ACHN (cell line): ENCODE data around the gene NOVA2.
A peak's percentile ranks its signal among the peaks of the same experiment; 100 is the strongest.

Source experiments
- DNase-seq: peaks from one replicate; pipeline ENCODE4 v3.0.0-alpha.2; 2015
- in situ Hi-C: cut with HindIII; loops from 2 replicates; pipeline ENCODE4 v1.10.0; 2017; ENCODE audit warnings: low sequenced_read_pairs, low pct_ligation_motif_present, low pct_unique_long_range_greater_than_20kb

Gene NOVA2

DNA sequence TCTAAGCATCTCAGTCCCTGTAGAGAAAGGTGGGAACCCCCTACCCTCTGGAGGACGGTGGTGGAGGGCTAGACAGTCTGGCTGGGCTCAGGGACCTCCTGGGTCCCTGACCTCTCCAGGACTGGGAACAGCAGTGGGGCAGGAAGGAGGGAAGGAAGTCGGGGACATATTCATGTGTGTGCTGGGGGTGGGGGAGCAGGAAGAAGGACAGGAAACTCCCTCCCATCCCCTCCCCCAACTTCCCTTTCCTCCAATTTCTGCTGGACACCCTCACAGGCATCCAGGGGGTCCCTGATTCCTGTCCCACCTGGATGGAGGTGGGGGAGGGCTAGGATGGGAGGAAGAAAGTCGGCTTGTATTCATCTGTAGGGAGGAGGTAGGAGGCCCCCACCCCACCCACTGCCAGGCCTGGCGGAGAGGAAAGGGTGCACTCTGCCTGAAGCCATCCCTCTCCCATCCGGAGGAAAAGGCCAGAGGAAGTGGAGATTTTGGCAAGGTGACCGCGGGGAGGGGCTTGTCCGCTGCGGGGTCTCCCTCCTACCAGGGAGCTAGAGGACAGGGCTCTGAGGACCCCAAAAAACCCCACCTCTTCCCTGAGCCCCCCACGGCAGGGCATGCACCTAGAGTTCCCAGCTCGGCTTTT lies 2.3 kb downstream of the NOVA2 start:
- in situ Hi-C loops: no loop called here
- no peak for DNase-seq

DNA sequence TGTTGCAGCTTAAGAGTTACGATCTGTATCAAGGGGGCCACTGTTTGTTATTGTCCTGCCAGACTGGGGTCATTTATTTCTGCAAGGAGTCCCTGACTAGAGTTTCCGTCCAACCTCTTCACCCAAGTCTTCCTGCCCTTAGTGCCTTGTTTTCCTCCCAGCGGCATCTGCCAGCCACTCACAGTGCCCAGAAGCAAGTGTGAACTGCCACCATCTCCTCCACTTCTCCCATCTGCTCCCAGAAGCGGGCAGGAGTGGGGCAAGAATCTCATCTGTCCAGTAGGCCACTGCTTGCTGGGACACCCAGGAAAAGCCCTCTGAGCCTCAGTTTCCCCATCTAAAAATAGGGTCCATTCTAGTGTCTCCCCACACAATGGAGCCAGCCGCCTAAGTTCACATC lies 4.0 kb downstream of the NOVA2 start:
- DNase-seq: no peak
- in situ Hi-C loops: no loop called here

DNA sequence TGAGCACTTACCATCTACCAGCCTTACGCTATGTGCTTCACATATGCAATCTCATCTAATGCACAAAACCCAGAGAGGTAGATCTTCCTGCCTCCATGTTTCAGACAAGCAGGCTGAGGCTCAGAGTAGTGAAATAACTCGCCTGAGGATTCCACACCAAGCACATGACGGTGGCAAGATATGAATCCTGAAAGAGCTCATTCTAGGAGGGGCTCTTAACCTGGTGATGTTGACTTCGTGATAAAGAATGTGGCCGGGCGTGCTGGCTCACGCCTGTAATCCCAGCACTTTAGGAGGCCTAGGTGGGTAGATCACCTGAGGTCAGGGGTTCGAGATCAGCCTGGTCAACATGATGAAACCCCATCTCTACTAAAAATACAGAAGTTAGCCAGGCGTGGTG lies 5.0 kb downstream of the NOVA2 start:
- in situ Hi-C loops: no loop called here
- DNase-seq: no peak

DNA sequence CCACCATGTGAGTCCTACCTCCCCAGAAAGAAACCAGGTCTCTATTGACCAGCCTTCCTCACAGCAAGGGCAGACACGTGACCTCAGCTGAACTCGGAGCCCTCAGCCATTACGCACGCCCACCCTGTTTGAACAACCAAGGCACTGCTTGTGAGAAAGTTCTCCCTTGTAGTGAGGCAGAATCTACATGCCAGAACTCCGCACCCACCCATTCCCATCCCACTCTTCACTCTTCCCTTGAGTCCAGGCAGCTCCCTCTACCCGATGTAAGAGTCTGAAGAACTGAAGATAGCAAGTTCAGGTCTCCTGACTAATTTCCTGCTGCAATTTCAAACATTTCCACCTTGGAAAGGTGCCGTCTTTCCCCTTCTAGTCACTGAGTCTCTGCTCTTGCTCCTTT lies 6.4 kb downstream of the NOVA2 start:
- DNase-seq: no peak
- in situ Hi-C loops: no loop called here

DNA sequence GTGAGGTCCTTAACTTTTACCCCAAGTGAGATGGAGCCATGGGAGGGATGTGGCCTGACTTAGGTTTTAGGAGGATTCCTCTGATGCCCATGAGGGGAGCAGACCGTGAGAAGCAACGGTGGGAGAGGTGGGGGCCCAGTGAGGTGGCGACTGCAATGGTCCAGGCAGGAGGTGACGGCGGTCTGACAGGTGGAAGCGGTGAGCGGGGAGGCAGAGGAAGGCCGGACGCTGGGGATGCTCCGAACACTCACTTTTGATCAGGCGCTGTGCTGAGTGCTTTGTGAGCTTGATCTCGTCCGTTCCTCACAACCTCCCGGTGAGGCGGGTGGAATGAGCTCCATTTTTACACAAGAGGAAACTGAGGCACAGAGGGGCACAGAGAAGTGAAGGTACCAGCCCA lies 11.6 kb downstream of the NOVA2 start:
- no peak for DNase-seq
- in situ Hi-C loops: no loop called here

DNA sequence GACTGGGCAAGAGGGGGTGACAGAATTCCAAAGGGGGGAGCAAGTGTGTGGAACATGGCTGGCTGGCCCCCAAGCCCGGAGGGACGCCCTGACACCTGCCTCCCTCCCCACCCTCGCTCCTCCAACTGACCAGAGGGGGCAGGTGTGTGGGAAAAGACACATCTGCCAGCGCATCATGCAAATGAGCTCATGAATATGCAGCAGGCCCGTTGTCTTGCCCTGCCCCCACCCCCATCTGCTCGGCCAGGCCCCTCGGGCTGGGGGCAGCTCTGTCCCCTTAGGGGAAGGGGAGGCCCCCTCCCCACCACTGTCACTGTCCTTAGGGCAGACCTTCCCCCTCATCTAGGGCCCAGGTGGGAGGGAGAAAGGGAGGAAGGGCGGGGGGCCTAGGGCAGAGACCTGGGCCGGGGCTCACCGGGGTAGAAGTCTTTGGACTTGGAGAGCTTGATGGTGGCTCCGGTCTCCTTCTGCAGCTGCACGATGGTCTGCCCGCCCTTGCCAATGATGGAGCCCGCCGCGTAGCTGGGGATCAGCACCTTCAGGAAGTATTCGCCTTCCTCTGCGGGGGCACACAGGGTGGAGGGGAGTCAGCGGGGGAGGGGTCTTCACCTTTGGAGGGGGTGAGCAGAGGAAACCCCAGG lies 12.9 kb downstream of the NOVA2 start:
- DNase-seq: no peak
- in situ Hi-C loops: no loop called here

DNA sequence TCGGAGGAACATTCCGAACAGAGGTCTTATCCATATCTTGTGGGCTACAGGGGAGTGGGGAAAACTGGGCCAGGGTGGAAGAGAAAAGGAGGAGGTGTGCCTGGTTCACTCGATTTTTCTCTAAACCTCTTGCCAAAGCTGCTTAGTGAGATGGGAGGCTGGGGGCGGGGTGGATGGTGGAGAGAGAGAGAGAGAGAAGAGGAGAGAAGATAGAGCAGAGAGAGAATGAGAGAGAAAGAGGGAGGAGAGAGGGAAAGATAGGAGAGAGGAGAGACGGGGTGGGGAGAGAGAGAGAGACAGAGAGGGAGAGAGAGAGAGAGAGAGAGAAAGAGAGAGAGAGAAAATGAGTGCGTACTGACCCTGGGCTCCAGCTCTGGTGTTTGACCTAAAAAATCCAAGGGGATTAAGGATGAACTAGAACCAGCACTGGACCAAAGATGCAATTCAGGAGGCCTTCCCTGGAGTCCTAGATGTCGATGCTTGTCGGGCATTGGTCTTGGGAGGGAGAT lies 14.1 kb downstream of the NOVA2 start:
- no peak for DNase-seq
- in situ Hi-C loops: no loop called here

DNA sequence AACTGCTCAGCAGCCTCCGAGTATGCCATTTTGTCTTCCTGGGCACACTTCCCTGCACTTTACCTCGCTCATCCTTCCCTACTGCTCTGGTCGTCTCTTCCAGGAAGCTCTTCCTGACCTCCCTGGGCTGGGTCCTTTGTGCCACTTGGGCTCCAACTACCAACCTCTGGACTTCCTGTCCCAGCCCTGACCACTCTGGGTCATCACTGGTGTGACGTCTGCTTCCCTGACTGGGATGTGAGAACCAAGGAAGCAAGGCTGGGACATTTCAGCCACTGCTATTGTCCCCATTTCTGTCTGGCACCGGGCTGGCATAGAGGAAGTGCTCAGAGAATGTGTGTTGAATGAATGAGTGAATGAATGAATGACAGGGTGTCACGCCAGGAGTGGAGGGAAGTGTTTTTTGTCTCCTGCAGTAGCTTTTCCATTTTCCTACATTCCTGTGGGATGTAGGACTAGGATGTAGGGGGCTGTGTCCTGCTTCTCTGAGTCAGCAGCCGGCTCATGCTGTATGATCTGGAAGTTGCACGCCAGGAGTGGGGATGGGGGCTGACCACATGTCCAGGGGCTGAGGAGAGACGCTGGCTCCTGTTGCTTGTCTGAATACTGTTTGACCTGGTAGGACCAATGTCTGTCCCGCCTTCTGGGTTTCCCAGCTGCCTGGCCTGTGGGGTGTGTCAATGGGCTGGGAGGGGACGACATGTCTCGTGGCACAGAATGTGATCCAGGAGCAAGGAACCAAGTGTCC lies 14.7 kb downstream of the NOVA2 start:
- in situ Hi-C loops: no loop called here
- no peak for DNase-seq

DNA sequence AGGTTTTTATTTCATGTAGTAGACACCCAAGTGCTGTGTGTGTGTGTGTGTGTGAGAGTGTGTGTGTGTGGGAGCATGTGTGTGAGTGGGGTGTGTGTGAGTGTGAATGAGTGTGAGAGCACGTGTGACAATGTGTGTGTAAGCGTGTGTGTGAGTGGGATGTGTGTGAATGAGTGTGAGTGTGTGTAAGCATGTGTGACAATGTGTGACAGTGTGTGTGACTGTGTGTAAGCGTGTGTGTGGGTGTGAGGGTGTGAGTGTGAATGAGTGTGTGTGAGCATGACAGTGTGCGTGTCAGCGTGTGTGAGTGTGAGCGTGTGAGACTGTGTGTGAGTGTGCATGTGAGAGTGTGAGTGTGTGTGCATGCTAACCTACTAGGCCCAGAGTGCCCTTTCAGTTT lies 15.3 kb downstream of the NOVA2 start:
- in situ Hi-C loops: no loop called here

DNA sequence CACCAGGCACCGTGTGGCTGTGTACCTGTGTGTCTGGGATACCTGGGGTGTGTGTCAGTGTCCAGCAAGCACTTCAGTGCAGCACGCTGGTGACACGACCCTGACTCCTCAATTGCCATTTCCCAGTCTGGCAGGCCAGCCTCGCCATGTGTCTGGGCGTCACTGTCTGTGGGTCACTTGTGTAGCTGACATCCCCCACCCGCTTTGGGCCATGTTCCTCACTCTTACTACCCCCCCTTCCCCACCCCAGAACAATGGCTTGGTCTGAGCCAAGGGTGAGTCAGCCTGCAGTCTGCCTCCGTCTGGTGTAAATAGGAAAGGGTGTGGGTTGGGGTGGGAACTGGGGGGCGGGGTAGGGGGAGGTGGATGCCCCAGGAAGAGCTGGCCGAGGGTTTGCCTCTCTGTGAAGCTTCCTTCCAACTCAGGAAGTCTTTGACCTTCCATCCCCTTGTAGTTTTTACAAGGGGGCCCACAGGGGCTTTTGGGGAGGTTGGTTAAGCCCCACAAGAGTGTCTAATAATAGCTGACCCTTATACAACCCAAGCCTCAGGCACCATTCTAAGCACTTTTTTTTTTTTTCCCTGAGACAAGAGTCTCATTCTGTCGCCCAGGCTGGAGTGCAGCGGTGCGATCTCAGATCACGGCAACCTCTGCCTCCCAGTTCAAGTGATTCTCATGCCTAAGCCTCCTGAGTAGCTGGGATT lies 17.6 kb downstream of the NOVA2 start:
- in situ Hi-C loops: no loop called here
- DNase-seq: no peak

More for the DNA sequence above, 15.3 kb downstream of the NOVA2 start:
- no peak for DNase-seq

DNA sequence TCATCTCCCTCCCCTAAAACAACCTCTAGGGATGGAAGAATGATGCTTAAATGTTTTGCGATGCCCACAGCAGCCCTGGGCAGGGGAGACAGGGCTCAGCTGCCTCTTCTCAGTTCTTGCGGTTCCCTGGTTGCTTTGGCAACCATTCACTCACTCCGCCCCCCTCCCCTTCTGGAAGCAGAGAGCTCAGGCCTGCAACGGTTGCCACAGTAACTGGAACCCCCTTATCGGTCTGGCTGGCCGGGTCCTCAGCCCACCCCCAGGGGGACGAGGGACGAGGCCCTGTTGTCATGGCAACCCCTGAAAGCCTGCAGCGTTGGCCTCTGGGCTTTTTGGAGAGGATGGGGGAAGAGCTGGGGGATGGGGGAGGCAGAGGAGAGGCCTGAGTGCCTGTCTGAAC lies 19.5 kb downstream of the NOVA2 start:
- in situ Hi-C loops: no loop called here
- DNase-seq: no peak

DNA sequence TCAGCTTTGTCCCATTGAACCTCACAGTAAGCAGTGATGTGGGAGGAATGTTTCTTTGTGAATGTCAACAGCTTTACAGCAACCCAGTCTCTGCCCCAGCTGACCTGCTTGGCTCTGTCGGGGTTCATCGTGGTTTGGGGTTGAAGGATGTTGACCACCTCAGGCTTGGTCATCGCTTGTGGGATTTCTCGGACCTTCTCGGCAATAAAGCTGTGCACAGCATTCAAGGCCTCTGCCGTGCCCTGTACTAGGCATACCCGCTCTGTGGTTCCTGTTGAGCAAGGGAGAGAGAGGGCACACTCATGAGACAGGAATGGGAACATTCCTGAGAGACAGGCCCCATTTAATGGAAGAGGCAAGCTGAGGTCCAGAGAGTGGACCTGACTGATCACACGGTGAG lies 20.0 kb downstream of the NOVA2 start:
- in situ Hi-C loops: no loop called here
- no peak for DNase-seq

DNA sequence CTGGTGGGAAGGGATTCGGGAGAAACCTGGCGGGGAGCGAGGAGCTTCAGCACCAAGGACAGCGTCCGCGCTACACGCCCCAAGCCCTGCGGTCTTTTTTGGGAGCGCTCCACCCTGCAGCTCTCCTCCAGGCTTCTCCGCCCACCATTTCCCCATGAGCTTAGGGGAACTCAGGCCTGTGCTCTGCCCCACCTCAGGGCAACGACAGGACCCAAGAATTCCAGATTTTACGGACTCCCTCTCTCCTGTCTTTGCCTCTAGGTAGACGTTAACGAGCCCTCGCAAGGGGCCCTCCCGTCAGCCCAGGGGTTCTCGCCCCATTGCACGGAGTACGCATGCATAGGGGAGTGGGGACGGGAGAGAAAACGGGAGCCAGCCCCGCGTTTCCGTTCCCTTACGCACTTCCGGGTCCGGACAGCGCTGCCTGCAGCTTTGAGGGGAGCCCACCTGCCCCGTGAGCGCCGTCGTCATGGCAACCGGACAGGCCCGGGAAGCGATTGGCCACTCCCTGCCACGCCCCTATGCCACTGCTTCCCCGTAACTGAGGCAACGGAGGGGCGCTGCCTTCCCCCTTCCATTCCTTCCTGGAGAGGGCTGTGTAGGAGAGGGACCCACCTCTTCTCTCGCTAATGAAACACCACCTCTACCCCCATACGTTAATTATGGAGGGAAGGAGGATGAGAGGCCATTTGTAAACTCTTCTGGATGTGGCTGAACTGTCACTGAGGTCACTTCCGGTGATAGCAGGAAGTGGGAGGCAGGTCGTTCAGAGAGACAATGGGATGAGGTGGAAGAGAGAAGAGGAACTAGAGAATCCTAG lies 20.8 kb downstream of the NOVA2 start:
- DNase-seq: peak; percentile 56
- in situ Hi-C loops: no loop called here

DNA sequence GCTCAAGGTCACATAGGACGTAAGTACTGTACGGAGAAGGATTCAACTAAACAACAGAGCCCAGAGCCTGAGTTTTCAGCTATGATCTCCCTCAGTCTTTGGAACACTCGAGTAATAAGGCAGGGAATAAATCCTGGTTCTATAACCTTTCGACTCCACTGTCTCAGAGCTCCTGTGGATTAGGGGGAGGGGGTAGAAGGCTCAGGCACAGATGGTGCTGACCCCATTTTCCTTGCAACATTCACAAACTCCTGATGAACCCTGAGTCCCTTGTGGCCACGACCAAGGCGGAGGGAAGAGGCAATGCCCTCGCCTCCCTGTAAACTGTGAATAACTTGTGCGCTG lies 21.4 kb downstream of the NOVA2 start:
- DNase-seq: no peak
- in situ Hi-C loops: no loop called here

DNA sequence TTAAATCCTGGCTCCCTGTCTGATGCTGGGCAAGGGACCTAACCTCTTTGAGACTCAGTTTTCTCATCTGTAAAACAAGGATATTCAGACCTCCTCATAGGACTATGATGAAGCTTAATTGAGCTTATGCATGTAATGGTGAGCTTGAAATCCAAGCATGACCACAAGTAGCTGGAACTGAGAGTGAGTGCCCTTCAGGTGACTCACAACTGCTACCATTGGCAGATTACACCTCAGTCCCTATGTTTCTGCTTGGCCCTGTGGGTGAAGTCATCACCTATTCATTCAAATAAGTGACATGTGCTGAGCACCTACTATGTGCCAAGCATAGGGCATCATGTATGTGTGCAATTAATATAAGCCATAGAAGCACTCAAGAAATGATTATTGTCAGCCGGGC lies 25.7 kb downstream of the NOVA2 start:
- in situ Hi-C loops: no loop called here
- peak; percentile 3 for DNase-seq

DNA sequence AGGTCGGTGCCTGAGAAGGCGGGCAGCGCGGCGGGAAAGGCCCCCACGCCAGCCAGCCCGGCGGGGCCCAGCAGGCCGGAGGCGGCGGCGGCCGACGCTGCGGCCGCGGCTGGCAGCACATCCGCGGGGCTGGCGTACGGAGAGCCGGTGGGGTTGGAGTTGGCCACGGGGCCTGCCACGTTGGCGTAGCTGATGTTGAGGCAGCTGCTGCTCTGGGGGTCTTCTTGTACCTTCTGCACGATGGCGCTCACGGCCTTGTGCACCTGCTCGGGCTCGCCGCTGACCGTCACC lies 33.2 kb downstream of the NOVA2 start:
- no peak for DNase-seq
- in situ Hi-C loops: no loop called here

DNA sequence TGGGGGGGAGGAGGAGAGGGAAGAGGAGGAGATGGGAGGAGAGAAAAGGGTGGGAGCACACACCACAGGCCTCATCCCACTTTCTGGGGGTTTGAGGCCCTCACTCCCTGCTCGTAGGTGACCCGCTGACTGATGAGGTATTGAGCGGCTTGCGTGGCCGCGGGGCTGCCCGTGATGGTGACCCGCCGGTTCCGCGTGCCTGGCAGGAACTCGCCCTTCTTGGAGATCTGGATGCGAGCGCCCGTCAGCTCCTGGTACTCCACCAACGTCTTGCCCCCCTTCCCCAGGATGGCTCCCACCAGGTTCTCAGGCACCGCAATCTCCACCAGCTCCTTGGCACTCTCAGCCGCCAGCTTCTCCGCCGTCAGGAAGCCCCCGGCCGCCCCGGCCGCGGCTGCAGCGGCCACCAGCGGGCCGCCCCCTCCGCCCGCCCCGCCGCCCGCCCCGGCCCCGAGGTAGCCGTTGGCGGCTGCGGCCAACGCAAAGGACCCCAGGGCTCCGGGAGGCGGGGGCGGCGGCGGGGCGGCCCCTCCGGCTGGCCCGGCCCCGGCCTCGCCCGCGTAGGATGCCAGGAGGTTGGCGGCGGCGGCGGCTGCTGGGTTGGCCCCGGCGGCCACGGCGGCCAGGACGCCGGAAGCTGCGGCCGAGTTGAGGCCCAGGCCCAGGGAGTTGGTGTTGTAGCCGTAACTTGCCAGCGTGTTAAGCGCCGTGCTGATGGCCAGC lies 33.7 kb downstream of the NOVA2 start:
- DNase-seq: no peak
- in situ Hi-C loops: no loop called here

DNA sequence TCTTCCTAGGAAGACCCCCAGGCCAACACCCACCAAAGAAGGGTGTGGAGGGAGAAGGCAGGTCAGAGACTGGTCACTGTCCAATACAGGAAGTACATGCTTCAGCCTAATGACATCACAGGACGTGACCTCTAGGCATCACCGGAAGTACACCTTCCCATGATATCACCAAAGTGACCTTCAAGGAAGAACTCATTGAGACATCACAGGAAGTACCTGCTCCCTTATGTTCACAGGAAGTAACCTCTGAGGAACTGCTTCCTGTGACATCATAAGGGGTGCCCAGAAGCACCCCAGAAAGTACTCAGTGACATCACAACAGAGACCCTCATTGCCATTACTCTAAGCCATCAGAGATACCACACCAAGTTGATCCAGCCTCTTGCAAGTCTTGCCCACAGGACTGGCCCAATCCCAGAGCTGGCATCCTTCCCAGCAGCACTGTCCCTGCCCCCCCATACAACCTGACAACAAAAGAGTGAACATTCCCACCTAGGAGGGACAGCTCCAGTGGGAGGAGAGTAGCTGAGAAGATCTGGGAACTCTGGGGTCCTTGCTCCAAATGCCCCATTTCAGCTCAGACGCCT lies 34.8 kb downstream of the NOVA2 start:
- no peak for DNase-seq
- in situ Hi-C loops: no loop called here
